K562 (cell line): Measurements from ENCODE around the gene SMU1. TPM values are rescaled to one million over a fixed set of nuclear protein-coding genes. Genes with fewer than 3 reads are reported as not detected.

Experiments
- ATAC-seq: fragments of 200-7000 bp; cut with Tn5 transposase; 3 replicates; pipeline ENCODE4 v1.9.1; 2020; ENCODE audit warnings: moderate library complexity
- BruUV-seq: library from RNA; stranded (reverse); fragments of 400-500 nt; replicated peaks from 2 replicates; lab custom pipeline; 2021; lab: Mats Ljungman, UMichigan
- CTCF ChIA-PET: fragments of 300-600 bp; formaldehyde crosslinking; extraction: SDS; loops from one replicate; lab custom pipeline; 2021; ENCODE audit warnings: low intra/inter-chr PET ratio; lab: Yijun Ruan, JAX
- POLR2A ChIA-PET: fragments of 300-600, 350-650 bp; sonication (Branson Sonifier 250); formaldehyde crosslinking; extraction: SDS; loops from one replicate; lab custom pipeline; 2021; ENCODE audit warnings: antibody characterized with exemption, inconsistent platforms; lab: Yijun Ruan, JAX
- DNase-seq, 4 experiments: peaks; one replicate each; pipeline versions ENCODE4 v3.0.0 to v3.0.0-alpha.2; 2011 to 2018; ENCODE audit warnings: low spot score in 3 of 4, mixed read lengths in 3 of 4; ENCODE audit errors: extremely low read depth in 1 of 4
- FAIRE-seq: peaks from 2 replicates; lab custom pipeline; 2011; peaks lifted over from hg19 to GRCh38; lab: Jason Lieb, UNC
- H2AFZ ChIP-seq: 2 replicates; pipeline ENCODE4 v1.6.0; 2011; ENCODE audit warnings: low read depth, low read length, control low read depth, inconsistent platforms
- H3K27ac ChIP-seq: fragments of 200-600 bp; 3 replicates; pipeline ENCODE4 v1.8.0; 2011; ENCODE audit warnings: low read depth, mild to moderate bottlenecking, control low read depth, inconsistent platforms, low read length, moderate library complexity, mixed read lengths; ENCODE audit errors: extremely low read depth
- H3K27me3 ChIP-seq, 2 experiments: fragments of 300-600 bp in 1 of 2; 2 replicates in 1 of 2; 3 replicates in 1 of 2; pipeline versions ENCODE4 v1.6.0 to v1.8.0; 2011; ENCODE audit warnings: inconsistent platforms in 2 of 2, low read length in 2 of 2, mild to moderate bottlenecking in 1 of 2, mixed read lengths in 1 of 2, moderate library complexity in 1 of 2; ENCODE audit not compliant: control insufficient read depth in 2 of 2, insufficient read depth in 2 of 2
- H3K36me3 ChIP-seq: fragments of 300-600 bp; 3 replicates; pipeline ENCODE4 v1.8.0; 2011; ENCODE audit warnings: mild to moderate bottlenecking, low read length, inconsistent platforms; ENCODE audit not compliant: control insufficient read depth, insufficient read depth
- H3K4me1 ChIP-seq, 2 experiments: fragments of 200-600 bp in 1 of 2; replicated peaks in 1 of 2; 2 replicates in 1 of 2; 3 replicates in 1 of 2; pipeline versions ENCODE4 v1.5.1 to v1.8.0; 2011; ENCODE audit warnings: inconsistent platforms in 2 of 2, low read length in 2 of 2, mild to moderate bottlenecking in 1 of 2, mixed read lengths in 1 of 2, moderate library complexity in 1 of 2; ENCODE audit not compliant: control insufficient read depth in 2 of 2, insufficient read depth in 2 of 2
- H3K4me2 ChIP-seq: 2 replicates; pipeline ENCODE4 v1.6.1; 2011; ENCODE audit warnings: low read length, control low read depth, inconsistent platforms, mixed read lengths; ENCODE audit not compliant: insufficient read depth
- H3K4me3 ChIP-seq: fragments of 200-600 bp; sonication (generic), shearing (Covaris generic); 2 replicates; pipeline ENCODE4 v1.5.1; 2016; ENCODE audit warnings: control low read depth, inconsistent platforms
- H3K79me2 ChIP-seq: fragments of 200-600 bp; 3 replicates; pipeline ENCODE4 v1.8.0; 2011; ENCODE audit warnings: low read length, inconsistent platforms; ENCODE audit not compliant: control insufficient read depth, insufficient read depth
- H3K9ac ChIP-seq, 2 experiments: 2 replicates each; pipeline versions ENCODE4 v1.6.0 to v1.6.1; 2011; ENCODE audit warnings: low read depth in 2 of 2, low read length in 2 of 2, control low read depth in 1 of 2, inconsistent platforms in 1 of 2, mild to moderate bottlenecking in 1 of 2, mixed read lengths in 1 of 2; ENCODE audit not compliant: insufficient read depth in 1 of 2
- H3K9me1 ChIP-seq: one replicate; pipeline ENCODE4 v1.6.0; 2011; ENCODE audit warnings: inconsistent platforms, mild to moderate bottlenecking, low read length, moderate library complexity; ENCODE audit not compliant: control insufficient read depth, insufficient read depth
- H3K9me3 ChIP-seq: replicated peaks from 2 replicates; pipeline ENCODE4 v1.5.1; 2011; ENCODE audit warnings: low read depth, low read length, inconsistent platforms; ENCODE audit not compliant: control insufficient read depth, insufficient read depth
- H4K20me1 ChIP-seq: replicated peaks from 2 replicates; pipeline ENCODE4 v1.6.1; 2011; ENCODE audit warnings: low read length, inconsistent platforms, mixed read lengths; ENCODE audit not compliant: control insufficient read depth, insufficient read depth
- EZH2 ChIP-seq: IDR thresholded peaks from 2 replicates; pipeline ENCODE4 v1.6.1; 2012; ENCODE audit warnings: low read depth, mild to moderate bottlenecking, inconsistent platforms, low read length, borderline replicate concordance
- NONO ChIP-seq, 2 experiments: fragments of 200-400 bp in 1 of 2; fragments of 450-650 bp in 1 of 2; formaldehyde crosslinking in 1 of 2; IDR thresholded peaks; 2 replicates each; pipeline ENCODE4 v1.6.1; 2017; ENCODE audit warnings: low read depth in 2 of 2, mild to moderate bottlenecking in 2 of 2, moderate library complexity in 2 of 2, low read length in 1 of 2
- POLR3G ChIP-seq: IDR thresholded peaks from 2 replicates; pipeline ENCODE4 v1.6.1; 2011; ENCODE audit not compliant: insufficient read length, insufficient replicate concordance; ENCODE audit errors: extremely low read depth
- PTRF ChIP-seq: fragments of 450-650 bp; IDR thresholded peaks from 2 replicates; pipeline ENCODE4 v1.6.1; 2016; ENCODE audit warnings: mild to moderate bottlenecking, missing genetic modification characterization, missing compliant biosample characterization
- SNAPC5 ChIP-seq: fragments of 250-450 bp; sonication (Bioruptor Pico); IDR thresholded peaks from 2 replicates; pipeline ENCODE4 v1.8.0; 2021; ENCODE audit warnings: moderate library complexity, mild to moderate bottlenecking, inconsistent platforms
- TBL1XR1 ChIP-seq, 2 experiments: IDR thresholded peaks; 2 replicates each; pipeline ENCODE4 v1.6.1; 2012; ENCODE audit warnings: improper control_type of control experiment in 2 of 2, low read length in 2 of 2, mild to moderate bottlenecking in 1 of 2
- USF1 ChIP-seq: sonication (generic); formaldehyde crosslinking; IDR thresholded peaks from 2 replicates; pipeline ENCODE4 v1.9.0; 2022; ENCODE audit warnings: mild to moderate bottlenecking, missing genetic modification reagents
- ZNF561 ChIP-seq: fragments of 450-650 bp; formaldehyde crosslinking; conservative IDR thresholded peaks from 2 replicates; pipeline ENCODE4 v1.4.0; 2020; ENCODE audit warnings: mild to moderate bottlenecking, moderate library complexity
- WGBS: fragments of 100-300 bp; shearing (Covaris generic); methylation state at CpG from one replicate; pipeline ENCODE4 v1.1.6; 2016; ENCODE audit warnings: low coverage, mixed read lengths; ENCODE audit not compliant: insufficient coverage; ENCODE audit errors: missing lambda C conversion rate; 5-methylcytosine and 5-hydroxymethylcytosine counted together
- in situ Hi-C: fragments of 300-500 bp; cut with MboI; formaldehyde crosslinking; loops from 4 replicates; pipeline ENCODE4 v1.15.0; 2018; ENCODE audit warnings: inconsistent platforms, mixed read lengths
- intact Hi-C: fragments of 100-400 bp; cut with micrococcal nuclease; formaldehyde crosslinking; loops from 2 replicates; pipeline ENCODE4 v1.14.2; 2022
- polyA plus RNA-seq, 8 experiments: library from polyadenylated mRNA; depleted of rRNA in 4 of 8; stranded (reverse) in 5 of 8; unstranded in 3 of 8; fragments of >200 nt; fragmentation: Nextera tagmentation in 2 of 8; fragmentation: Illumina TruSeq in 1 of 8; extraction: Ambion mirVana in 2 of 8; extraction: Trizol in 1 of 8; gene quantifications; 2 replicates each; pipeline versions ENCODE4 v1.2.1 to v1.2.3, GENCODE V29; 2011 to 2014; ENCODE audit warnings: inconsistent platforms in 1 of 8, missing spikeins in 1 of 8
- total RNA-seq, 7 experiments: library from RNA; depleted of rRNA in 6 of 7; stranded (reverse); fragments of >200 nt in 6 of 7; fragmentation: Illumina TruSeq in 2 of 7; extraction: Trizol in 2 of 7; gene quantifications; 2 replicates each; pipeline versions ENCODE4 v1.2.1 to v1.2.3, GENCODE V29; 2011 to 2021; ENCODE audit warnings: low replicate concordance in 1 of 7

The SMU1 gene
- total and polyA plus RNA-seq, 9 of the 15 experiments (the other 6 are each of a cell fraction or from before 2014, with no cell fraction given): 13.2 to 33.4 (median 20.7) TPM

- no peak for TF ChIP-seq ZNF561 (CRISPR knock-in tag)
- no peak for TF ChIP-seq USF1 (CRISPR knock-in tag)
- TF ChIP-seq SNAPC5 (CRISPR knock-in tag): no peak
- TF ChIP-seq EZH2: no peak
- no peak for TF ChIP-seq TBL1XR1 (IDR thresholded peaks at IDR 0.05; ENCODE audit: low read length in 2 of 2)
Measured at GRCh38 chr9:33012328-33013069, 64.0 kb downstream of the SMU1 start (continued).

GRCh38 chr9:33011831-33012230, 64.6 kb downstream of the SMU1 start:
- H3K36me3 ChIP-seq: peaks cover 9% of the 10 kb centered on the region; the same call in 1 of the 3 replicates
- no peak for TF ChIP-seq PTRF (tag)
- TF ChIP-seq NONO (IDR thresholded peaks at IDR 0.05; ENCODE audit: low read depth in 2 of 2, low read length in 1 of 2): no peak
- no peak for TF ChIP-seq POLR3G
- no peak overlapping the region for H2AFZ ChIP-seq
- DNase-seq (no peak), FAIRE-seq (no peak), ATAC-seq (no peak)
- H3K27ac ChIP-seq: no peak overlapping the region
- H3K4me3 ChIP-seq: no peak overlapping the region
- in situ Hi-C loops (no loop called here), intact Hi-C loops (no loop called here)
- H3K9ac ChIP-seq: no peak overlapping the region
- peaks cover 26% of the 10 kb centered on the region; the same call in 2 of the 3 replicates for H3K79me2 ChIP-seq
- 0 out of 2 replicates have a peak, but pooled peaks cover 4% of the 10 kb centered on the region for H4K20me1 ChIP-seq
- POLR2A ChIA-PET: interaction anchor here (6.2 kb wide), 1 partner anchor 13 kb away, joined by 64 read pairs; the partner anchor contains the start of gene DNAJA1
- no TSS peak for BruUV-seq
- no peak overlapping the region for H3K4me2 ChIP-seq
- H3K9me3 ChIP-seq: no peaks in the 10 kb centered on the region
- H3K9me1 ChIP-seq: no peaks in the 10 kb centered on the region
- no peaks in the 10 kb centered on the region for H3K27me3 ChIP-seq
- CTCF ChIA-PET: no interaction called here
- H3K4me1 ChIP-seq: no peaks in the 10 kb centered on the region; a peak in 2 of 5 replicates
- 83% methylated on average over 2 of the region's 3 CpGs for WGBS
